Testis (tissue), 3 donors: ENCODE measurements around the gene HLA-A. TPM values are rescaled to one million over a fixed set of nuclear protein-coding genes. Genes with fewer than 3 reads are reported as not detected.

Experiments used
- DNase-seq: peaks from one replicate; pipeline ENCODE4 v3.0.0-alpha.2; 2019
- H3K27ac ChIP-seq, 2 donors: fragments of 200-600 bp; sonication (generic); one replicate each; pipeline ENCODE4 v1.5.1; 2019
- H3K27me3 ChIP-seq: fragments of 200-600 bp; sonication (generic); one replicate; pipeline ENCODE4 v1.5.1; 2019
- H3K36me3 ChIP-seq: fragments of 200-600 bp; sonication (generic); one replicate; pipeline ENCODE4 v1.5.1; 2017; ENCODE audit warnings: low read depth; ENCODE audit errors: missing control alignments
- H3K4me1 ChIP-seq: fragments of 200-600 bp; sonication (generic); one replicate; pipeline ENCODE4 v1.5.1; 2019
- H3K4me3 ChIP-seq, 2 donors: fragments of 200-600 bp; sonication (generic); one replicate each; pipeline ENCODE4 v1.5.1; 2017 to 2019
- H3K9me3 ChIP-seq: fragments of 200-600 bp; sonication (generic); one replicate; pipeline ENCODE4 v1.5.1; 2017
- POLR2A ChIP-seq: fragments of 450-650 bp; IDR thresholded peaks from one replicate; pipeline ENCODE4 v1.6.1; 2017; ENCODE audit warnings: antibody characterized with exemption, mild to moderate bottlenecking, moderate library complexity
- WGBS, 2 donors: methylation state at CpG; one replicate each; pipeline ENCODE4 v1.1.5; 2018; 5-methylcytosine and 5-hydroxymethylcytosine counted together
- intact Hi-C: fragments of 100-400 bp; cut with DNase I; formaldehyde crosslinking; loops from one replicate; pipeline ENCODE4 v1.15.1; 2023; ENCODE audit warnings: low total_unique reads
- polyA plus RNA-seq: library from polyadenylated mRNA; stranded (reverse); fragments of 350-450 nt; fragmentation: Illumina TruSeq; extraction: RNeasy Lipid Tissue Mini Kit (QIAGEN cat#74804); gene quantifications from one replicate; pipeline ENCODE4 v1.2.3, GENCODE V29; 2014; ENCODE audit warnings: low read depth, low replicate concordance; ENCODE audit not compliant: insufficient read depth
- total RNA-seq, 2 donors: library from RNA; depleted of rRNA; stranded (reverse); fragments of >200 nt; gene quantifications; one replicate each; pipeline ENCODE4 v1.2.3, GENCODE V29; 2016
- TF ChIP-seq, protein P1 (sequence below), 3 experiments: fragments of 450-650 bp in 2 of 3; fragments of 200-600 bp in 1 of 3; sonication (generic) in 1 of 3; IDR thresholded peaks; one replicate each; pipeline ENCODE4 v1.5.1; 2016 to 2019; ENCODE audit warnings: antibody characterized with exemption in 3 of 3, mild to moderate bottlenecking in 2 of 3, moderate library complexity in 1 of 3

HLA-A gene
- total and polyA plus RNA-seq, 3 donors from 2014 or later, result 282 to 586 (median 504) TPM

DNA sequence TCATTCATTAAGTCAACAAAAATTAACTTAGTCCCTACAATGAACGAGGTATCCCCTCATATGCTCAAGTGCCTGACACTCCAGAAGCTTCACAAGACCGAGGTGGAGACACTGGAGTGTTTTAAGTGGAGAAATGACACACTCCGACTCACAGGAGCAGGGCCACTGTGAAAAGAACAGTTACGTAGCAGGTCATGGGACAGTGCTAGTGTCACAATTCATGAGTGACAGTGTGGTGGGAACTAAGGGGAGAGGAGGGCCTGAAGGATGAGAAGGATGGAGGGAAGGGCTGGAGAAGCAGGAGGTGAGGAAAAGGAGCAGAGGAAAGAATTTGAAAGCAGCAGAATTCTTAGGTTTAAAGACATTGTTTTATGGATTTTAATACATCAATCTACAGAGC lies 1.3 kb upstream of the HLA-A start:
- TF ChIP-seq, protein P1, sequence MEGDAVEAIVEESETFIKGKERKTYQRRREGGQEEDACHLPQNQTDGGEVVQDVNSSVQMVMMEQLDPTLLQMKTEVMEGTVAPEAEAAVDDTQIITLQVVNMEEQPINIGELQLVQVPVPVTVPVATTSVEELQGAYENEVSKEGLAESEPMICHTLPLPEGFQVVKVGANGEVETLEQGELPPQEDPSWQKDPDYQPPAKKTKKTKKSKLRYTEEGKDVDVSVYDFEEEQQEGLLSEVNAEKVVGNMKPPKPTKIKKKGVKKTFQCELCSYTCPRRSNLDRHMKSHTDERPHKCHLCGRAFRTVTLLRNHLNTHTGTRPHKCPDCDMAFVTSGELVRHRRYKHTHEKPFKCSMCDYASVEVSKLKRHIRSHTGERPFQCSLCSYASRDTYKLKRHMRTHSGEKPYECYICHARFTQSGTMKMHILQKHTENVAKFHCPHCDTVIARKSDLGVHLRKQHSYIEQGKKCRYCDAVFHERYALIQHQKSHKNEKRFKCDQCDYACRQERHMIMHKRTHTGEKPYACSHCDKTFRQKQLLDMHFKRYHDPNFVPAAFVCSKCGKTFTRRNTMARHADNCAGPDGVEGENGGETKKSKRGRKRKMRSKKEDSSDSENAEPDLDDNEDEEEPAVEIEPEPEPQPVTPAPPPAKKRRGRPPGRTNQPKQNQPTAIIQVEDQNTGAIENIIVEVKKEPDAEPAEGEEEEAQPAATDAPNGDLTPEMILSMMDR (IDR thresholded peaks at IDR 0.05), result no peak
- no peak for TF ChIP-seq POLR2A
- WGBS, 2 donors, result 31 to 64% methylated on average over 4 of the region's 4 CpGs
- Histone ChIP-seq H3K27ac (peak overlapping the region in 1 of 2 donors; percentile 89), H3K4me1 (peaks cover 8% of the 10 kb centered on the region), H3K27me3 (no peaks in the 10 kb centered on the region), H3K4me3 (no peak overlapping the region), H3K9me3 (no peaks in the 10 kb centered on the region), H3K36me3 (no peaks in the 10 kb centered on the region)
- intact Hi-C loops, result no loop called here
- no peak for DNase-seq

- Histone ChIP-seq H3K27me3 (no peaks in the 10 kb centered on the region), H3K27ac (peak overlapping the region; percentile 82 to 89), H3K4me1 (peaks cover 8% of the 10 kb centered on the region), H3K4me3 (peak overlapping the region in 1 of 2 donors; percentile 71), H3K9me3 (no peaks in the 10 kb centered on the region), H3K36me3 (no peaks in the 10 kb centered on the region)
- TF ChIP-seq POLR2A, result no peak
- TF ChIP-seq, protein P1 (IDR thresholded peaks at IDR 0.05), result no peak
- DNase-seq, result peak; percentile 67
- 0 to 9% methylated on average over 1 of the region's 1 CpG for WGBS, 2 donors
- intact Hi-C loops, result no loop called here
These were observed 861 bp upstream of the HLA-A start for GRCh38 chr6:29941471-29941870.

- H3K27ac ChIP-seq, result peak overlapping the region; percentile 82 to 89
- no peaks in the 10 kb centered on the region for H3K9me3 ChIP-seq
- no peaks in the 10 kb centered on the region for H3K27me3 ChIP-seq
- intact Hi-C loops, result no loop called here
- 1 to 2% methylated on average over 5 of the region's 5 CpGs for WGBS, 2 donors
- peaks cover 8% of the 10 kb centered on the region for H3K4me1 ChIP-seq
- peak overlapping the region; percentile 58 to 71 for H3K4me3 ChIP-seq
- DNase-seq, result no peak
- TF ChIP-seq, protein P1 (IDR thresholded peaks at IDR 0.05), result no peak
- TF ChIP-seq POLR2A, result no peak
- H3K36me3 ChIP-seq, result no peaks in the 10 kb centered on the region
These were observed 437 bp upstream of the HLA-A start for GRCh38 chr6:29941916-29942274.

- 5 to 25% methylated on average over 17 to 56 of the region's 58 CpGs for WGBS, 2 donors
- no peaks in the 10 kb centered on the region for H3K9me3 ChIP-seq
- intact Hi-C loops, result no loop called here
- peak overlapping the region; percentile 82 to 89 for H3K27ac ChIP-seq
- TF ChIP-seq, protein P1 (IDR thresholded peaks at IDR 0.05), result no peak
- H3K4me1 ChIP-seq, result peaks cover 8% of the 10 kb centered on the region
- DNase-seq, result no peak
- no peaks in the 10 kb centered on the region for H3K36me3 ChIP-seq
- no peaks in the 10 kb centered on the region for H3K27me3 ChIP-seq
- H3K4me3 ChIP-seq, result peak overlapping the region; percentile 58 to 71
These were observed 978 bp downstream of the HLA-A start for GRCh38 chr6:29943053-29943966.
